Upper lobe of left lung (tissue), 6 donors: ENCODE data around the gene REV1. TPM values are rescaled to one million over a fixed set of nuclear protein-coding genes. Genes with fewer than 3 reads are reported as not detected.

ENCODE experiments used
- ATAC-seq, 2 donors: fragments of 200-7000 bp; cut with Tn5 transposase; one replicate each; pipeline ENCODE4 v1.9.1; 2022; ENCODE audit warnings: mild to moderate bottlenecking in 2 of 2, moderate library complexity in 2 of 2; ENCODE audit not compliant: low FRiP score in 2 of 2
- DNase-seq, 2 donors: peaks; one replicate each; pipeline ENCODE4 v3.0.0-alpha.2; 2019 to 2020
- H3K27ac ChIP-seq, 4 donors: fragments of 200-600 bp; sonication (generic); one replicate each; pipeline ENCODE4 v1.5.1; 2016 to 2019
- H3K27me3 ChIP-seq, 4 donors: fragments of 200-600 bp; sonication (generic); one replicate each; pipeline ENCODE4 v1.5.1; 2017 to 2019
- H3K36me3 ChIP-seq, 4 donors: fragments of 200-600 bp; sonication (generic); one replicate each; pipeline ENCODE4 v1.5.1; 2016 to 2019
- H3K4me1 ChIP-seq, 4 donors: fragments of 200-600 bp; sonication (generic); one replicate each; pipeline ENCODE4 v1.5.1; 2018 to 2019
- H3K4me3 ChIP-seq, 4 donors: fragments of 200-600 bp; sonication (generic); one replicate each; pipeline ENCODE4 v1.5.1; 2017 to 2019; ENCODE audit warnings: mild to moderate bottlenecking in 2 of 4, moderate library complexity in 1 of 4
- H3K9me3 ChIP-seq, 4 donors: fragments of 200-600 bp; sonication (generic); one replicate each; pipeline ENCODE4 v1.5.1; 2018 to 2019
- EP300 ChIP-seq, 4 donors: sonication (generic); formaldehyde crosslinking; IDR thresholded peaks; one replicate each; pipeline ENCODE4 v1.5.1; 2017; ENCODE audit warnings: antibody characterized with exemption in 4 of 4, control low read depth in 2 of 4
- POLR2A ChIP-seq, 4 donors: fragments of 450-650 bp; IDR thresholded peaks; one replicate each; pipeline ENCODE4 v1.5.1; 2016 to 2017; ENCODE audit warnings: antibody characterized with exemption in 4 of 4, mild to moderate bottlenecking in 2 of 4
- POLR2AphosphoS5 ChIP-seq, 2 donors: sonication (generic); formaldehyde crosslinking; IDR thresholded peaks; one replicate each; pipeline ENCODE4 v1.5.1; 2017; ENCODE audit warnings: antibody characterized with exemption in 2 of 2
- WGBS, 2 donors: methylation state at CpG; one replicate each; pipeline ENCODE4 v1.1.5; 2017 to 2018; 5-methylcytosine and 5-hydroxymethylcytosine counted together
- total RNA-seq, 6 donors: library from RNA; depleted of rRNA in 4 of 6; stranded (reverse); fragments of >200 nt in 4 of 6; gene quantifications; one replicate each; pipeline versions ENCODE4 v1.1.0 to v1.2.1, GENCODE V29; 2016 to 2021
- TF ChIP-seq, protein P1 (sequence below), 6 experiments: fragments of 450-650 bp in 4 of 6; fragments of 200-600 bp in 2 of 6; sonication (generic) in 2 of 6; IDR thresholded peaks; one replicate each; pipeline ENCODE4 v1.5.1; 2016 to 2019; ENCODE audit warnings: antibody characterized with exemption in 6 of 6
- donor health status: DM: no; HTN: no; CAD: no; lungs with moderate emphysema.
- donor health status: DM: no; HTN: yes; CAD: no; lungs with severe emphysema.

The REV1 gene
- total RNA-seq, 6 donors from 2014 or later = 34.6 to 135 (median 61.8) TPM

DNA sequence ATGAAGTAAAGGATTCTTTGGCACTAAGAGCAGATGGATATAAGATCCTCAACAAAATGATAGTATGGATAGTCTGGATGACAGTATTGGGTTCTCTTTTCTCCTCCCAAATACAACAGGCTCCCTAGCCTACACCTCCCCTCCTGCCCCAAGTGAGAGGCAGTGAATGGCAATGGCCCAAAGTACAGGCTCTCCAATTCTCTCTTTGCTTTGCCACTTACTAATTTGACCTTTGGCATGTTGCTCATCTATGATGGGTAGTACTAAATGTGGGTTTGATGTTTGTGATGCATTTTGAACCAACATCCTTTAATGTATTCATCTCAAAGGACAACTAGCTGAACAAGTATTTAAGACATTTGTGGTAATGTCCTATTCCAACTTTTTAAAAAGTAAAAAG lies 86.7 kb downstream of the REV1 start:
- ATAC-seq (no peak), DNase-seq (no peak)
- H3K4me3 ChIP-seq = no peak overlapping the region
- H3K4me1 ChIP-seq = no peaks in the 10 kb centered on the region
- H3K27ac ChIP-seq = no peak overlapping the region
- TF ChIP-seq, protein P1, sequence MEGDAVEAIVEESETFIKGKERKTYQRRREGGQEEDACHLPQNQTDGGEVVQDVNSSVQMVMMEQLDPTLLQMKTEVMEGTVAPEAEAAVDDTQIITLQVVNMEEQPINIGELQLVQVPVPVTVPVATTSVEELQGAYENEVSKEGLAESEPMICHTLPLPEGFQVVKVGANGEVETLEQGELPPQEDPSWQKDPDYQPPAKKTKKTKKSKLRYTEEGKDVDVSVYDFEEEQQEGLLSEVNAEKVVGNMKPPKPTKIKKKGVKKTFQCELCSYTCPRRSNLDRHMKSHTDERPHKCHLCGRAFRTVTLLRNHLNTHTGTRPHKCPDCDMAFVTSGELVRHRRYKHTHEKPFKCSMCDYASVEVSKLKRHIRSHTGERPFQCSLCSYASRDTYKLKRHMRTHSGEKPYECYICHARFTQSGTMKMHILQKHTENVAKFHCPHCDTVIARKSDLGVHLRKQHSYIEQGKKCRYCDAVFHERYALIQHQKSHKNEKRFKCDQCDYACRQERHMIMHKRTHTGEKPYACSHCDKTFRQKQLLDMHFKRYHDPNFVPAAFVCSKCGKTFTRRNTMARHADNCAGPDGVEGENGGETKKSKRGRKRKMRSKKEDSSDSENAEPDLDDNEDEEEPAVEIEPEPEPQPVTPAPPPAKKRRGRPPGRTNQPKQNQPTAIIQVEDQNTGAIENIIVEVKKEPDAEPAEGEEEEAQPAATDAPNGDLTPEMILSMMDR (IDR thresholded peaks at IDR 0.05) = no peak
- no peak for TF ChIP-seq POLR2AphosphoS5 (IDR thresholded peaks at IDR 0.05)
- no peak for TF ChIP-seq POLR2A (IDR thresholded peaks at IDR 0.05)
- TF ChIP-seq EP300 (IDR thresholded peaks at IDR 0.05) = no peak
- no peaks in the 10 kb centered on the region for H3K27me3 ChIP-seq
- peaks cover 33 to 94% (median 69%) of the 10 kb centered on the region in 4 donors for H3K36me3 ChIP-seq
- H3K9me3 ChIP-seq = no peaks in the 10 kb centered on the region

DNA sequence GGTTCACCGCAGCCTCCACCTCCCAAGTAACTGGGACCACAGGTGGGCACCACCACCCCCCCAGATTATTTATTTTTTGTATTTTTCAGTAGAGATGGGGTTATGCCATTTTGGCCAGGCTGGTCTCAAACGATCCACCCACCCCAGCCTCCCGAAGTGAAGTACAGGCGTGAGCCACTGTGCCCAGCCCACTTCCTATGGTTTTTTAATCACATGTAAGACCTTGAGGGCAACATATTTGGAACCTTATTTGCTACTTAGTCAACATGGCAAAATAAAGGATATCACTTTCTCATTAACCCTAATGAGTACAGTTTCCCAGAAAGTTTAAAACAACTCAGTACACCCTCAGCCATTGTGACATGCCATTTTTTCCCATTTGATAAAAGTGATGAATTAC lies 88.0 kb downstream of the REV1 start:
- no peak for DNase-seq
- 82 to 84% methylated on average over 4 of the region's 4 CpGs for WGBS, 2 donors
- no peaks in the 10 kb centered on the region for H3K4me1 ChIP-seq
- no peak overlapping the region for H3K27ac ChIP-seq
- ATAC-seq = no peak
- H3K9me3 ChIP-seq = no peaks in the 10 kb centered on the region
- no peaks in the 10 kb centered on the region for H3K27me3 ChIP-seq
- no peak overlapping the region for H3K4me3 ChIP-seq
- TF ChIP-seq, protein P1 (IDR thresholded peaks at IDR 0.05) = no peak
- peaks cover 33 to 99% (median 77%) of the 10 kb centered on the region in 4 donors for H3K36me3 ChIP-seq

DNA sequence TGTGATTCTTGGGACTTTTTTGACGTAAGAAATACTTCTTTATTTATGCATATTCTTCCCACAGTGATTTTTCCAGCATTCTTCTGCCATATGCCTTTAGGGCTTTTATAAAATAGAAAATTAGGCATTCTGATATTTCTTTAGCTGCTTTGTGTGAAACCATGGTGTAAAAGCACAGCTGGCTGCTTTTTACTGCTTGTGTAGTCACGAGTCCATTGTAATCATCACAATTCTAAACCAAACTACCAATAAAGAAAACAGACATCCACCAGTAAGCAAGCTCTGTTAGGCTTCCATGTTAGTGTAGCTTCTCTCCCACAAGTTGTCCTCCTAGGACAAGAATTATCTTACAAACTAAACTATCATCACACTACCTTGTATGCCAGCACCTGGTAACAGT lies 90.0 kb downstream of the REV1 start:
- Histone ChIP-seq H3K27ac (no peak overlapping the region), H3K27me3 (no peaks in the 10 kb centered on the region), H3K4me1 (no peaks in the 10 kb centered on the region), H3K4me3 (no peak overlapping the region), H3K9me3 (no peaks in the 10 kb centered on the region), H3K36me3 (peaks cover 33 to 100% (median 86%) of the 10 kb centered on the region in 4 donors)
- TF ChIP-seq POLR2A (IDR thresholded peaks at IDR 0.05) (no peak), EP300 (IDR thresholded peaks at IDR 0.05) (no peak), POLR2AphosphoS5 (IDR thresholded peaks at IDR 0.05) (no peak)
- TF ChIP-seq, protein P1 (IDR thresholded peaks at IDR 0.05) = no peak
- DNase-seq (no peak), ATAC-seq (no peak)
- WGBS, 2 donors = 94% methylated on average over 2 of the region's 2 CpGs

DNA sequence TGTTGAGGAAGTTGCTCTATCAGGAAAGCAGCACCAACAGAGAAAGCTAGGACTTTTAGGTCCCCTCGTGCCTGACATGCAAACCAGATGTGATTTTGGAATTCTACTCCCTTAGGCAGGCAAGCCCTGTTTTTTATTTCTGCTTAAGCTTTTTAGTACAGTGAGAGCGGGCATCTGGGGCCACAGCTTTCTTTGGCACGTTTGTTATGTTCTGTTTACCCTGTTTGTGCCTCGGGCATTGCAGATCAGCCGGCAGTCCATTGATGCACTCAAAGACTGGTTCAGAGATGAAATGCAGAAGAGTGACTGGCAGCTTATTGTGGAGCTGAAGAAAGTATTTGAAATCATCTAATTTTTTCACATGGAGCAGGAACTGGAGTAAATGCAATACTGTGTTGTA lies 90.8 kb downstream of the REV1 start:
- TF ChIP-seq POLR2A (IDR thresholded peaks at IDR 0.05) (no peak), POLR2AphosphoS5 (IDR thresholded peaks at IDR 0.05) (no peak), EP300 (IDR thresholded peaks at IDR 0.05) (no peak)
- TF ChIP-seq, protein P1 (IDR thresholded peaks at IDR 0.05) = no peak
- ATAC-seq (no peak), DNase-seq (no peak)
- H3K4me1 ChIP-seq = no peaks in the 10 kb centered on the region
- no peak overlapping the region for H3K27ac ChIP-seq
- WGBS, 2 donors = 88 to 92% methylated on average over 5 of the region's 5 CpGs
- H3K9me3 ChIP-seq = no peaks in the 10 kb centered on the region
- H3K36me3 ChIP-seq = peaks cover 35 to 100% (median 85%) of the 10 kb centered on the region in 4 donors
- no peak overlapping the region for H3K4me3 ChIP-seq
- no peaks in the 10 kb centered on the region for H3K27me3 ChIP-seq

DNA sequence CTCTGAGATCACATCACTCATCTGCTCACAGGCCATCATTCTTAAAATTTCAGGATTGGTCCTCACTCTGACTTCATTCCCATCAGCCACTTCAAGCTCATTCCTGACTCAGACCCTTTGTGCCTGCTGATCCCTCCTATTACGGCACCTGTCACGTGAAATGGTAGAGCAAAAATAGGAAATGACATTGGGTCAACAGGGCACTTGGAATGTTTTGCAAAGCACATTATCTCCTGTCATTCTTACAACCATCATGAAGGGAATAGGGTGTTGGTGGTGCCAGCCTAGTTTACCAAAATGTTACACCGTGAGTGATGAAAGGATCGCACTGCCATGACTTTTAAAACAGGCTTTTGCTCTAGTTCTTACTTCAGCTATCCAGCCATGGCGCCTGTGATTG lies 91.5 kb downstream of the REV1 start:
- H3K27ac ChIP-seq = no peak overlapping the region
- no peak overlapping the region for H3K4me3 ChIP-seq
- 92 to 93% methylated on average over 5 of the region's 5 CpGs for WGBS, 2 donors
- H3K4me1 ChIP-seq = no peaks in the 10 kb centered on the region
- no peaks in the 10 kb centered on the region for H3K9me3 ChIP-seq
- ATAC-seq (no peak), DNase-seq (no peak)
- H3K36me3 ChIP-seq = peaks cover 31 to 100% (median 82%) of the 10 kb centered on the region in 4 donors
- H3K27me3 ChIP-seq = no peaks in the 10 kb centered on the region
- no peak for TF ChIP-seq POLR2AphosphoS5 (IDR thresholded peaks at IDR 0.05)
- TF ChIP-seq POLR2A (IDR thresholded peaks at IDR 0.05) = no peak
- TF ChIP-seq EP300 (IDR thresholded peaks at IDR 0.05) = no peak
- TF ChIP-seq, protein P1 (IDR thresholded peaks at IDR 0.05) = no peak
